DOHH2 (cell line): Measurements from ENCODE around the gene MYOZ2.

Experiments used
- CTCF ChIP-seq: fragments of 200-600 bp; sonication (generic); IDR thresholded peaks from one replicate; pipeline ENCODE4 v1.5.1; 2014; ENCODE audit warnings: antibody characterized with exemption, mild to moderate bottlenecking, low read depth, low read length; ENCODE audit not compliant: poor library complexity, severe bottlenecking
- EZH2phosphoT487 ChIP-seq: fragments of 200-600 bp; sonication (generic); IDR thresholded peaks from 2 replicates; pipeline ENCODE4 v1.6.1; 2017; ENCODE audit warnings: borderline replicate concordance, mild to moderate bottlenecking, antibody characterized with exemption, low read length, moderate library complexity, mixed read lengths

GRCh38 chr4:119237201-119237600 lies 101.6 kb downstream of the MYOZ2 start:
- no peak for TF ChIP-seq CTCF
- no peak for TF ChIP-seq EZH2phosphoT487
